ENCODE data around the gene PAN3.

PAN3 gene

DNA sequence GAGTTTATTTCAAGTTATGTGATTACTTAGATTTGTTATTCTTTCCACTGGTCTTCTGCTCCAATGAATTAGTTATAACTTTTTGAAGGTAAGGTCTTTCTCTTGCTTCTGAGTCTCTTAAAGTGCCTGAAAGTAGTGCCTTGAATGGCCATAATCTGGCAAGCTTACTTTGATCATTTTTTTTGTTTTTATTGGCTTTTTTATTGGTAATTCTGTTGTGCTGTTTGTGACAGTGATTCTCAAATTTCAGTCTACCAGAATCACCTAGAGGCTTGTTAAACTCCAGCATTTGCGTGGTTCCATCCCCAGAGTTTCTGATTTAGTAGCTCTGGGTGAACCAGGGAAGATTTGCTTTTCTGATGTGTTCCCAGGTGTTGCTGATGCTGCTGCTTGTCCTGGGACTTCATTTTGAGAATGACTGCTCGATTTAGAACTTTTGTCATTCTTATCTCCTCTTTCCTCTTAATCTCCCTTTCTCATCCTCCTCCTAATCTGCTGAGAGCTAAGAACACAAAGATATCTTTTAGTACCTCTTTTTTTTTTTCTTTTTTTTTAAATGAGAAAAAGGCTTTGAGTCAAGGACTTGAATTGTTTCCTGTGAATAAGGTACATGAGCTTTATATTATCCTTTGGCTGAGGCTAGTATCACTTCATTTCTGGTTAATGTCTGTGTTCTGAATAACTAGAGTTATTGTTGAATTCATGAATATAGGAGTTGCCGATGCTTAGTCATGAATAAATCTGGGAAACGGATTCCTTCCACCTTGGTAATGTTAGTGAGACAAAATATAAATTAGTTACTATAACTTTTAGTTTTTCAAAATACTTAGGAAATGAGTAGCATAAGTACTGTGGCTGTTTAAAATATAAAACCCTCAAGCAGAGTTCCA lies 91.4 kb downstream of the PAN3 start:
- no peak for DNase-seq (ENCODE audit: low read depth)

DNA sequence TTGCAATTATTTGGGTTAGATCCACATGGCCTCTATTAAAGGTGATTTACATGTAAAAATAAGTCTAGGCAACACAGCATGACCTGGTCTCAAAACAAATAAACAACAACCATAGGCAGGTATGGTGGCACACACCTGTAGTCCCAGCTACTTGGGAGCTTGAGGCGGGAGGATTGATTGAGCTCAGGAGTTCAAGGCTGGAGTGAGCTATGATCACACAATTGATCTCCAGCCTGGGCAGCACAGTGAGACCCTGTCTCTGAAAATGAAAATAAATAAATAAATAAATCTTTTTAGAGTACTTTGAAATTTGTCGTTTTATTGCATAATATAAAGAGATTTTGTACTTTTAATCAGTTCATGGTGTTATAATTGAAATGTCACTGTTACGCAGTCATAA lies 93.3 kb downstream of the PAN3 start:
- no peak for DNase-seq (ENCODE audit: low read depth)

DNA sequence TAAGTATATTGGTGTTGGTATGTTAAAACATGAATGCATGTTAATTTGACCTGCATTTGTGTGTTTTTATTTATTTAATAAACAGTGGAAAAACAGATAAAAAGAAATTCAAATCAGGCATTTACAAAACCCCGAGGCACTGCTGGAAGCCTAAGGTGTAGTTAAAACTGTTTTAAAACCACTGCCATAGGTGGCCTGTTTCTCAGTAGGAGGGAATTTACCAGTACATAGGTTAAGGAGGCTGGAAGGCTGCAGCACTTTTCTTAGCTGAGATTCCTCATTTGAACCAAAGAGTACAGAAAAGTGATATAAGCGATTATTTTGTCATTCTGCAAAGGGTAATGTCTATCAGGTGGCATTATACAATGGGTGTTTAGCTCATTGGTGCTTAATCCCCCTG lies 99.6 kb downstream of the PAN3 start:
- DNase-seq (ENCODE audit: low read depth), result no peak

DNA sequence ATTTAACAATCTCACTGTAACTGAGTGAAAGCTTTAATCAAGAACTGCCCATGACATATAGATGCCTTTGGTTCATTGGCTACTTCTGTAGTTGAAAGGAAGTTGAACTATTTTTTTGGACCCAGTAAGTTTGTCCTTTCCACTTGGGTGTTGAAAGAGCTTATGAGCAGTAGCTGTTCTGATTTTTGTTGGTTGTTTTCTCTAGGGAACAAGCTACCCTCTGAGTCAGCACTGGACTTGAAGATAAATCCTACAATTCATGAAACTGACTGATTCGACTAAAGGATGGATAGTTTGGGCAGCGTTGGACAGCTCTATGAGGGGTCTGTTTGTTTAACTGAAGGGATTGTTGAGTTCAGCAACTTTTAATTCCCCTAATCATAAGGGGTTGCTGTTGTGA lies 101.0 kb downstream of the PAN3 start:
- DNase-seq (ENCODE audit: low read depth), result no peak

DNA sequence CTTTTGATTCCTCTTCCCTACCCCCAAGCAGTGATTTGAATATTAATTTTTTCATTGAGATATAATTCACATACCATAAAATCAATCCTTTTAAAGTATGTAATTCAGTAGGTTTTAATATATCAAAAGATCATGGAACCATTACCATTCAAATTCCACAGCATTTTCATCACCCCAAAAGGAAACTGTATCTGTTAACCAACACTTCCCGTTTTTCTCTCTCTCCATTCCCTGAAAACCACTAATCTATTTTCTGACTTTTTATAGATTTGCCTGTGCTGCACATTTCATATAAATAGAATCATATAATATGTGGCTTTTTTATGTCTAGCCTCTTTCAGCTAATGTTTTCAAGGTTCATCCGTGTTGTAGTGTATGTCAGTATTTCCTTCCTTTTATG lies 107.1 kb downstream of the PAN3 start:
- no peak for DNase-seq (ENCODE audit: low read depth)

DNA sequence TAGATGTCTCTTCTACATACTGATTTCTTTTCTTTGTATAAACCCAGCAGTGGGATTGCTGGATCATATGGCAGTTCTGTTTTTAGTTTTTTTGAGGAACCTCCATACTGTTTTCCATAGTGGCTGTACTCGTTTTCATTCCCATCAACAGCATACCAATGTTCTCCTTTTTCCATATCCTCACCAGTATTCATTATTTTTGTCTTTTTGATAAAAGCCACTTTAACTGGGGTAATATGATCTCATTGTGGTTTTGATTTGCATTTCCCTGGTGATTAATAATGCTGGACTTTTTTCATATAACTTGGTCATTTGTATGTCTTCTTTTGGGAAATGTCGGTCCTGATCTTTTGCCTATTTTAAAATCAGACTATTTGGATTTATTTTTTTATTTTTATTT lies 108.5 kb downstream of the PAN3 start:
- no peak for DNase-seq (ENCODE audit: low read depth)

DNA sequence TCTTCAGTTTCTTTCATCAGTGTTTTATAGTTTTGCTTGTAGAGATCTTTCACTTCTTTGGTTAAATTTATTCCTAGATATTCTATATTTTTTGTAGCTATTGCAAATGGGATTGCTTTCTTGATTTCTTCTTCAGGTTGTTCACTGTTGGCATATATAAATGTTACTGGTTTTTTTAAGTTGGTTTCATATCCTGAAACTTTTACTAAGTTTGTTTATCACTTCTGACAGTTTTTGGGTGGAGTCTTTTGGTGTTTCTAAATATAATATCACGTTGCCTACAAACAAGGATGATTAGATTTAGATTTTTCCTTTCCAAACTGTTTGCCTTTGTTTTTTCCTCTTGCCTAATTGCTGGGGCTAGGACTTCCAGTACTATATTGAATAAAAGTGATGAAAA lies 109.7 kb downstream of the PAN3 start:
- no peak for DNase-seq (ENCODE audit: low read depth)

DNA sequence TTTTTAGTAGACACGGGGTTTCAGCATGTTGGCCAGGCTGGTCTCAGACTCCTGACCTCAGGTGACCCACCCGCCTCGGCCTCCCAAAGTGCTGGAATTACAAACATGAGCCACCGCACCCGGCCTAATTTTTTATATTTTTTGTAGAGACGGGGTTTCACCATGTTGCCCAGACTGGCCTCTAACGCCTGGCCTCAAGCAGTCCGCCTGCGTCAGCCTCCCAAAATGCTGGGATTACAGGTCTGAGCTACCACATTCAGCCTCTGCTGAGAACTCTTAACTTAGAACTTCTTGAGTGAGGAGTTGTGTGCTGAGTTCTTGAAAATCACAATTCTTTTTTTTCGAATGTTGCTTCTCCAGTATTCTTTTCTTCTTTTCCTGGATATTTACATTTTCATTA lies 112.2 kb downstream of the PAN3 start:
- no peak for DNase-seq (ENCODE audit: low read depth)

DNA sequence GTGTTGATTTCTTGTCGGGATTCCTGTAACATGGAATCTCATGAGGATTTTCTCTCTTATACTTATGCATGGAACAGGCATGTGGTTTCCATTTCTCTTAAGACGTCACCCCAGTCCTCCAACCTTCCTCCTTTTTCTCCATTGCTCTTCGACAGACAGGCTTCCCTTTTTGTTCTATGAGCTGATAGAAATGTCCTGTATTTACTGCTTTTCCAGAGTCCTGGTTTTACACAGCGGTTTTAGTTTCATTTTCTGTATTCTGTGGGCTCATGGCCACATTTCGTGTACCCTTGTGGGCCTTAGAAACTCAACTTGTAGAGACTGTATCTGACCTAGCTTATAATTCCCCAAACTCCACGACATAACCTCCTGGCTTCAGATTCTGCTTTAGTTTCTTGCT lies 113.1 kb downstream of the PAN3 start:
- no peak for DNase-seq (ENCODE audit: low read depth)

DNA sequence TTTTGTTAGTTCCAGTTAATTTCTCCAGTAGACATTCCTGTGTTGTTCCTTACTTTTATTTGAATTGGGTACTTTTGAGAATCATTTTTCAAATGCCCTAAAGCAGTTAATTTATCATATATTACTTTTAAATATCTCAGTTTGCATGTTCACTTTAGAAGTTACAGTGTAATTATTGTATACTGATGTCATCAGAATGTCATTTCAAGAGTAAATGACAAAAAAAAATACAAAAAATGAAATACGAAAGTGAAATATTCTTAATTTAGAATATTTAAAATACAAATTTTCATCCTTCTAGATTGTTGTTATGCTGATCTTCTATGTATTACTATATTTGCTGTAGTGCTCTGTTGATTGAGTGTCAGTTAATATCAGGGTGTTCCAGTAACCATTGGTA lies 114.2 kb downstream of the PAN3 start:
- DNase-seq (ENCODE audit: low read depth), result no peak

DNA sequence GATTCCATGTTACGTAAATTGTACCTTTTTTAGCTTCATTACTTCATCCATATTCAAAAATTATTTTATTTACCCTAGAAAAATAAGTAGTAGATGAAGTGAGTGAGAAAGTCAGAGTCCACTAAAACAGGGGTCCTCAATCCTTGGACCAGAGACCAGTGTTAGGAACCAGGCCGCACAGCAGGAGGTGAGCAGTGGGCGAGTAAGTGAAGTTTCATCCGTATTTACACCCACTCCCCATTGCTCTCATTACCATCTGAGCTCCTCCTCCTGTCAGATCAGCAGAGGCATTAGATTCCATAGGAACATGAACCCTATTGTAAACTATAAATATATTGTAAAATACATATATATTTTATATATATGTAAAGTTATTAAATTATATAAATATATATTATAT lies 119.0 kb downstream of the PAN3 start:
- no peak for DNase-seq (ENCODE audit: low read depth)

DNA sequence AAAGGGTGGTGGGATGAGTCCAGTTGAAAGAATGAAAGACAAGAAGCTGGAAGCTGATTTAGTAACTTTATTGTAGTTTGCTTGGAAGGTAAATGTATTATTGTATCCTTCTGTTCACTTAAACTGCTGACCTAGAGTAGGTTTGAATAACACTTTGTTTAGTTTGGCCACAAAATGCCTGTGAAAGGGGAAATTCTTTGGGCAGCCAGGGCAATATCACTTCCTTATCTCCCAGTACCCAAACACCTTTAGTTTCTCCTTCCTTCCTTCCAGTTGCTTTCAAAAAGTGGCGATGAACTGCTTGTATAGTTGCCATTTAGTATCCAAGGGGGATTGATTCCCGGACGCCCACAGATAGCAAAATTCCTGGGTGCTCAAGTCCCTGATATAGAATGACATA lies 120.1 kb downstream of the PAN3 start:
- no peak for DNase-seq (ENCODE audit: low read depth)

DNA sequence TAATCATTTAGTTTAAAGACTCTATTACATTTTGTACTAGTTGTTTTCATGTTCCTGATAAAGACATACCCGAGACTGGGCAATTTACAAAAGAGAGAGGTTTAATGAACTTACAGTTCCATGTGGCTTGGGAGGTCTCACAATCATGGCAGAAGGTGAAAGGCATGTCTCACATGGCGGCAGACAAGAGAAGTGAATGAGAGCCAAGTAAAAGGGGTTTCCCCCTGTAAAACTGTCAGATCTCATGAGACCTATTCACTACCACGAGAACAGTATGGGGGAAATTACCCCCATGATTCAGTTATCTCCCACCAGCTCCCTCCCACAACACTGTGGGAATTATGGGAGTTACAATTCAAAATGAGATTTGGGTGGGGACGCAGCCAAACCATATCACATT lies 129.2 kb downstream of the PAN3 start:
- DNase-seq (ENCODE audit: low read depth), result no peak

DNA sequence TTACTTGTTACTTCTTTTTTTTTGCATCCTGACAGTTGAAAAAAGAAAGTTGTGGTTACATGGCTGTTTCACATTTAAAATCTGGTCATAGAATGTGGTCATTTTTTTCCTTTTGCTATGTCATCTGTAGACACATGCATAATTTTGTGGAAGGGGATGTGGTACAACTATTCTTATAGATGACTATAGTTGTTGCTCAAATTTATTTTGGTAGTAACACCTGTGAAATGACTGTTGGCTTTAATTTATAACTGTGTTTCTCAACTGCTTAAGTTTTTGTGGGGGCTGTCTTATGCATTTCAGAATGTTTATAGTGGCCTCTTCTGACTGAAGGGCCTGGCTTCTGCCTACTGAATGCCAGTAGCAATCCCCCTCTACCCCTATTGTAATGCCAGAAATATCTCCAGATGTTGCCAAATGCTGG lies 130.5 kb downstream of the PAN3 start:
- DNase-seq (ENCODE audit: low read depth), result no peak

DNA sequence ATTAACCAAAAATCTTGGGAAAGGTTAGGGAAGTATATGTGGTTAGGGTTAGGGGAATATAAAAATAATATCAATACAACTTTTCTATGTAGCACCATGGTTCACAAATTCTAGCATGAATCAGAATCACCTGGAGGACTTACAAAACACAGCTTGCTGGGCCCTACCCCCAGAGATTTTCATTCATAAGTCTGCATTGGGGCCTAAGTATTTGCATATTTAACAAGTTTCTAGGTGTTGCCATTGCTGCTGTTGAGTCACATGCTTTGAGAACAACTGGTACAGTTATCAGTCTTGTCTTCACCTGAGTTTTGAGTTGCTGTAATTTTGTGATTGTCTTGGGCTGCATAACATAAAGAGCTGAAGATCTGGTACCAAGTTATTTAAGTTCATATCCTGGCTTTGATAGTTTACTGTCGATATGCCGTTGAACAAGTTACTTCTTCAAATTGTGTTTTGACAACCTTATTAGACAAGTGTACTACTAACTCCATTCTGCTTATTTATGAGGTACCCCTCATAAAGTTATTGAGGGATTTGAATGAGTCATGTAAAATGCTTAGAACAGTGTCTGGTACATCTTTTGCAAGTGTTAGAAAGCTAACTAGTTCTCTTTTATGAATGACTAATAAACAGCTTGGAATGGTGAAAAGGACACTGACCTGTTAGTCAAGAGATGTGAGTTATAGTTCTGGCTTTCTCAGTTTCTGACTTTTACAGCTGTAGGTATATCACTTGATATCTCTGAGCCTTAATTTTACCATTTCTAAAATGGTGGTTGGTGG lies 132.9 kb downstream of the PAN3 start:
- DNase-seq (ENCODE audit: low read depth), result no peak

DNA sequence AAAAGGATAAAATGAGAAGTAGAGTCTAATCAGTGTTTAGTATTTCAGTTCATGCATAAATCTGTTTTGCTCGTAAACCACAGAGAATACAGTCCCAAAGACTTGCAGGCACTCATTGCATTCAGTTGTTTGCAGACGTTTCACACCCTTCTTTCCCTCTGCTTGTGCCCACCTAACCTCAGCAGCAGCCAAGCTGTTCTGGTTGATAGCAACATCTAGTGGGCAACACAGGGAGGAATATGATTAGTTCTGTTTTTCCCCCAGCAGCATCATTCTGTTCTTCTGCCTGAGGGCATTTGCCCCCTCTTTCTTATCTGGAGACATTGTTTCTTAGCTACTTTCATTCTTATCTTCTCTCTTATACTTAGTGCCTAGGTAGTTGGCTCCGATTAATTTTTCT lies 135.6 kb downstream of the PAN3 start:
- no peak for DNase-seq (ENCODE audit: low read depth)

DNA sequence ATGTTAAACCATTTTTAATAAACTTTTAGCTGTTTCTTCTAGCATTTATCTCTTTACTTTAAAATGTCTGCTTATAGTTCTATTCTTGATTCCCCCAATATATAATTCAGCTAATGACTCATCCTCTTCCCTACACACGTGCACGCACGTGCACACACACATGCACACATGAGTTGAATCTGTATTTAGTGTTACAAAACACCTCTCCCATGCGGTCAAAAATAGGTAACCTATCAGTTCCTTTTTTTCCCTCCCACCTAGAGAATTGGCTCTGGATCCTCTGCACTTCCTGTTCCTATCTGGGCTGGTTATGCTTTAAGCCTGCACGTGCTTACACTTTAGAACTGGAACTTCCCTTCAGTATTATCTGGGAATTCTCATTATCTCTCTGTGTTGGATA lies 144.1 kb downstream of the PAN3 start:
- no peak for DNase-seq (ENCODE audit: low read depth)

DNA sequence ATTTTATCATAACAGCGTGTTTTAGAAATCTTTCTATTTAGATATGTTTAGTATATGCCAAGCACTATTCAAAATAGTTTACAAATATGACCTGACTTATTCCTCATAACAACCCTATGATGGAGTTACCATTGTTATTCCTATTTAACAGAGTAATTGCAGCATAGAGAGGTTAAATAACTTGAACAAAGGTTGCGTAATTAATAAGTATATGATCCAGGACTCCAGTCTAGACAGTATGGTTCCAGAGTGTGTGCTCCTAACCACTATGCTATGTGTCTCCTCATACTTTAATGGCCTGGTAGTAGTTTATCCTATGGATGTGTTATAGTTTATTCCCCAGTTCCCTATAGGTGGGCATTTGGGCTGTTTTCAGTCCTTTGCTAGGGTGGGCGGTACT lies 145.3 kb downstream of the PAN3 start:
- DNase-seq (ENCODE audit: low read depth), result no peak

DNA sequence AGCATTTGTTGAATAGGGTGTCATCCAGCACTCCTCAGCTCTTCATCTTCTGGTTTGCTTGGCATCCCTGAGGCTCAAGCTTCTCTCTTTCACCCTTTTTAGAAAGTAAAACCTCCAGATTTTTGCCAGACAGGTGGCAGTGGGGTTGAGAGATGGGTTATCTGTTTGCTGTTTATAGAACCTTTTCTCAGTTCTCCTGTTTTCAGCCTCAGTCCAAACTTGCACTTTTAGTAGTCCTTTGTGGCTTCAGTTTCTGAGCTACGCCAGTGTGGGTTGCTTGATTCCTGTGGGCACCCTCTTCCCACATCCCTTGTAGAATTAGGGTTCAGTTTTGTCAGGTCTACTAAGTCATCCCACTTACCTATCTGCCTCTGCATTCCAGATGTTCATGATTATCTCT lies 147.9 kb downstream of the PAN3 start:
- DNase-seq (ENCODE audit: low read depth), result no peak

DNA sequence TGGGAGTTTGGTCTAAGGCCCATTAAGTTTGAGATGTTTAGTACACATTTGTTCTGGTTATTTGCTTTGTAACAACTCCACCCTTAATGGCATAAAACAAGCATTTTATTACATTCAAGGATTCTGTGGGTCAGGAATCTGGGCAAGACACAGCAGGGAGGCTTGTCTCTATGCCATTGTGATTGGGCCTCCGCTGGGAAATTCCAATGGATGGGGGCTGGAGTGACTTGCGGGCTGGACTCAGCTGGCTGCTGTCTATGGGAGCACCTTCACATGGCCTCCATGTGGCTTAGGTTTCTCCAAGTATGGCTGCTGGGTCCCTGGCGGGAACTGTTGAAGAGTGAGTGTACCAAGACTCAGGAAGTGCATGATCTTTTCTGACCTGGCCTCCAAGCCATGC lies 159.0 kb downstream of the PAN3 start:
- no peak for DNase-seq (ENCODE audit: low read depth)

DNA sequence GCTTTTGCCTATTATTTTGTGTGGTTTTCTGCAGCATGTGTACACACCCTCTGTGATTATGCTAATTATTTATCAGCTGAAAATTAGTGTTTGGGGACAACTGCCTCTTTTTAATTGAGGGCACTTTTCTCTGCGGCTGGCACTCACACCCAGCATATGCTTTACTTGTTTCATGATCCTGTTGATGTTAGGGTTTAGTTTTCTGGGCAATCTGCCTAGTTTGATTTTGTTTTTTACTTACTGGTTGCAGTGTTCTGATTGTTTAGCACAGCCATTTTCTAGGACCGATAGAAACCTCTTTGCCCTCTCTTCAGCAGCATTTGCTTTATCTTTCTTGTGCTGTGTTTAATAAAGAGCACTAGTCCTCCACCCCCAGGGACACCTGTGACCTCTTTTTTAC lies 161.6 kb downstream of the PAN3 start:
- no peak for DNase-seq (ENCODE audit: low read depth)

DNA sequence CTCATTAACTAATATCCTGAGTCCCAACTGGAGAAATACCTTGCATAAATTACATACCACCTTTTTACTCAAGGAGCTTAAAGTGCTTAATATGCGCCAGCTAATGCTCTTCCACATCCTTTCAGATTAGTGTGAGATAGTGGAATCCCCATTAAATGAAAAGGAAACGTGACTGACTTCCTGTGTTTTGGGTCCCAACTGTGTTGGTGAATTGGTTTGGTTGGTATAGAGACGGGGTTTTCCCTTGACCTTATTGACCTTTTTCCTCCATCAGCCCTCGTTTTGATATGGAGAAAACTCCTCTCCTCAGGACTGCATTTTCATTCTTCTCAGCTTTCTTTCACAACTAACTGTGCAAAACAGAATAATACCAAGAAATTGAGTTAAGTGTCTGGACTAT lies 163.5 kb downstream of the PAN3 start:
- no peak for DNase-seq (ENCODE audit: low read depth)

DNA sequence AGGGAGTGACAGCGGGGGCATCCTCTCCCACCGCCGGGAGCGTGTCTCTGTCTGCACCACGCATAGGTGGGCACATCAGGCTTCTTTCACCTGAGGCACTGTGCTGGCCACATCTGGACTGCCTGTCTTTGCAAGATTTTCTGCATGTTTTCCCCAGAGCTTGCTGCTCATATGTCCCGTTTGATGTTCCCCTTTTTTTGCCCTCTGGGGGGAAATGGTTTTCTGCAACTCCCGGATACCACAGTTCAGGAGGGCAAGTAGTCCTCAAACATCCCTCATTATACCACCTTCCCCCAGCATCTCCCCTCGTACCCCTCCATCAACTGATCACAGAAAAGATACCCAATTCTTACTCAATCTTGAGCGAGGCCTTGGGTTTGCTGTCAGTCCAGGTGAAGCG lies 168.0 kb downstream of the PAN3 start:
- DNase-seq (ENCODE audit: low read depth), result no peak

DNA sequence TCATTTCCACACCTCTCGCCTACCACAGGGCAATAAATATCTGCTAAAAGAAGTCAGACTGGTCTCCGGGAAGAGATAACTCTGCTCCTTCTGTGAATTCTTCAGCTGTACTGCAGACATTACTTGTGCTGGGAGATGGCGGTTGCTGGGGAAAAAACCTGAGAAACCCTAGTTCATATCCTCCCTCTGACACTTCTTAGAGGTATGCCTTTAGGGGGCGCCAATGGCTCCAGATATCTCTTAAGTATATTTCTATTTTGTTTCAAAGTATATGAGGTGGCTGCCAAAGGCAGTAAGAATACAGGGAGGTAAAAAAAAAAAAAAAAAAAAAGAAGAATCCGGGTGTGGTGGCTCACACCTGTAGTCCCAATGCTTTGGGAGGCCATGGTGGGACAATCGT lies 175.2 kb downstream of the PAN3 start:
- no peak for DNase-seq (ENCODE audit: low read depth)

Measured in activated T-helper 1 cell treated with Interleukin-2 at 50 U/mL for 16 hours (primary cell).